ENCODE data around the gene TECTA. TPM values are rescaled to one million over a fixed set of nuclear protein-coding genes. Genes with fewer than 3 reads are reported as not detected.

Gene TECTA, protein sequence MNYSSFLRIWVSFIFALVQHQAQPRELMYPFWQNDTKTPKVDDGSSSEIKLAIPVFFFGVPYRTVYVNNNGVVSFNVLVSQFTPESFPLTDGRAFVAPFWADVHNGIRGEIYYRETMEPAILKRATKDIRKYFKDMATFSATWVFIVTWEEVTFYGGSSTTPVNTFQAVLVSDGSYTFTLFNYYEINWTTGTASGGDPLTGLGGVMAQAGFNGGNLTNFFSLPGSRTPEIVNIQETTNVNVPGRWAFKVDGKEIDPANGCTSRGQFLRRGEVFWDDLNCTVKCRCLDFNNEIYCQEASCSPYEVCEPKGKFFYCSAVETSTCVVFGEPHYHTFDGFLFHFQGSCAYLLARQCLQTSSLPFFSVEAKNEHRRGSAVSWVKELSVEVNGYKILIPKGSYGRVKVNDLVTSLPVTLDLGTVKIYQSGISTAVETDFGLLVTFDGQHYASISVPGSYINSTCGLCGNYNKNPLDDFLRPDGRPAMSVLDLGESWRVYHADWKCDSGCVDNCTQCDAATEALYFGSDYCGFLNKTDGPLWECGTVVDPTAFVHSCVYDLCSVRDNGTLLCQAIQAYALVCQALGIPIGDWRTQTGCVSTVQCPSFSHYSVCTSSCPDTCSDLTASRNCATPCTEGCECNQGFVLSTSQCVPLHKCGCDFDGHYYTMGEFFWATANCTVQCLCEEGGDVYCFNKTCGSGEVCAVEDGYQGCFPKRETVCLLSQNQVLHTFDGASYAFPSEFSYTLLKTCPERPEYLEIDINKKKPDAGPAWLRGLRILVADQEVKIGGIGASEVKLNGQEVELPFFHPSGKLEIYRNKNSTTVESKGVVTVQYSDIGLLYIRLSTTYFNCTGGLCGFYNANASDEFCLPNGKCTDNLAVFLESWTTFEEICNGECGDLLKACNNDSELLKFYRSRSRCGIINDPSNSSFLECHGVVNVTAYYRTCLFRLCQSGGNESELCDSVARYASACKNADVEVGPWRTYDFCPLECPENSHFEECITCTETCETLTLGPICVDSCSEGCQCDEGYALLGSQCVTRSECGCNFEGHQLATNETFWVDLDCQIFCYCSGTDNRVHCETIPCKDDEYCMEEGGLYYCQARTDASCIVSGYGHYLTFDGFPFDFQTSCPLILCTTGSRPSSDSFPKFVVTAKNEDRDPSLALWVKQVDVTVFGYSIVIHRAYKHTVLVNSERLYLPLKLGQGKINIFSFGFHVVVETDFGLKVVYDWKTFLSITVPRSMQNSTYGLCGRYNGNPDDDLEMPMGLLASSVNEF (N-terminal part only)
- 0.37 and 0.41 TPM in 2 replicates for total RNA-seq (2022)
- percentile 23 among the genes with signal in this experiment for Bru-seq, nascent RNA
- percentile 21 among the genes with signal in this experiment for BruChase-seq, experiment 1, labeled RNA remaining after a 2-hour chase
- BruChase-seq, experiment 2, labeled RNA remaining after a 6-hour chase: percentile 24 among the genes with signal in this experiment
- long read RNA-seq: 0 reads

DNA sequence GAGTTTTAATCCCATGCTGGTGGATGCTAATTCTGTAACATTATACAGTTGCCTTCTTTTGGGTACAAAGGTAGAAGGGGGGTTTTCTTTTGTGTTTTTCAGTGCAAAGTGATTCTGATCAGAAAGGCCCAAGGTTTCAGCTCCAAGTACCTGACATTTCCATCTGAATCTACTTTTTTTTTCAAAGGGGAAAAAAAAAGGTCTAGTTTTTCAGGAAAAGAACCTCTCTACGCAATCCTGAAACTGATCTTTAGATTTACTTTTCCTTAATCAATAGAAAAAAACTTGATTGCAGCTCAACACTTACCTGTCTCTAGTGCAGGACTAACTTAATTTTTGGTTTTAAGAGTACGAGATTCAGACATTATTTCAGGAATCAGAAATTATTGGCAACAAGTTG lies at the start of gene TECTA:
TSS of gene TECTA (plus strand) at position 301 of the 400 bp plus-strand sequence. CDS start 1,423 bp downstream, outside the sequence.
- CTCF ChIA-PET: no interaction called here
- POLR2A ChIA-PET: no interaction called here
- DNase-seq: no peak
- Mint-ChIP-seq H3K27ac (ENCODE audit: unreplicated experiment) (no peak within 1 kb of the TSS), H3K4me3 (ENCODE audit: unreplicated experiment) (no peak within 1 kb of the TSS), H3K4me1 (ENCODE audit: low read depth, unreplicated experiment) (peaks cover 8% of the 10 kb centered on the region), H3K27me3 (ENCODE audit: insufficient read depth, unreplicated experiment) (peaks cover 3% of the 10 kb centered on the region), H3K36me3 (ENCODE audit: insufficient read depth, unreplicated experiment) (no peaks in the 10 kb centered on the region), H3K9me3 (ENCODE audit: unreplicated experiment) (no peaks in the 10 kb centered on the region)
- TF ChIP-seq, protein P1, sequence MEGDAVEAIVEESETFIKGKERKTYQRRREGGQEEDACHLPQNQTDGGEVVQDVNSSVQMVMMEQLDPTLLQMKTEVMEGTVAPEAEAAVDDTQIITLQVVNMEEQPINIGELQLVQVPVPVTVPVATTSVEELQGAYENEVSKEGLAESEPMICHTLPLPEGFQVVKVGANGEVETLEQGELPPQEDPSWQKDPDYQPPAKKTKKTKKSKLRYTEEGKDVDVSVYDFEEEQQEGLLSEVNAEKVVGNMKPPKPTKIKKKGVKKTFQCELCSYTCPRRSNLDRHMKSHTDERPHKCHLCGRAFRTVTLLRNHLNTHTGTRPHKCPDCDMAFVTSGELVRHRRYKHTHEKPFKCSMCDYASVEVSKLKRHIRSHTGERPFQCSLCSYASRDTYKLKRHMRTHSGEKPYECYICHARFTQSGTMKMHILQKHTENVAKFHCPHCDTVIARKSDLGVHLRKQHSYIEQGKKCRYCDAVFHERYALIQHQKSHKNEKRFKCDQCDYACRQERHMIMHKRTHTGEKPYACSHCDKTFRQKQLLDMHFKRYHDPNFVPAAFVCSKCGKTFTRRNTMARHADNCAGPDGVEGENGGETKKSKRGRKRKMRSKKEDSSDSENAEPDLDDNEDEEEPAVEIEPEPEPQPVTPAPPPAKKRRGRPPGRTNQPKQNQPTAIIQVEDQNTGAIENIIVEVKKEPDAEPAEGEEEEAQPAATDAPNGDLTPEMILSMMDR (IDR thresholded peaks at IDR 0.05; ENCODE audit: insufficient read depth in 1 of 2, low read depth in 1 of 2, low read length in 1 of 2, severe bottlenecking in 1 of 2, unreplicated experiment in 1 of 2): no peak
- no peaks in the 10 kb centered on the region for H3K27me3 ChIP-seq (replicated peaks; ENCODE audit: control insufficient read depth, insufficient read depth, low read length)
- H3K36me3 ChIP-seq (ENCODE audit: control insufficient read depth, insufficient read depth, low read length): no peaks in the 10 kb centered on the region
- no TSS peak for BruUV-seq (replicated peaks)
- H3K4me3 ChIP-seq (ENCODE audit: low read depth, low read length): no peak within 1 kb of the TSS
- no peaks in the 10 kb centered on the region for H3K4me1 ChIP-seq
- intact Hi-C loops (cut with micrococcal nuclease; ENCODE audit: unreplicated experiment): no loop called here
- H3K9me3 ChIP-seq: no peaks in the 10 kb centered on the region

DNA sequence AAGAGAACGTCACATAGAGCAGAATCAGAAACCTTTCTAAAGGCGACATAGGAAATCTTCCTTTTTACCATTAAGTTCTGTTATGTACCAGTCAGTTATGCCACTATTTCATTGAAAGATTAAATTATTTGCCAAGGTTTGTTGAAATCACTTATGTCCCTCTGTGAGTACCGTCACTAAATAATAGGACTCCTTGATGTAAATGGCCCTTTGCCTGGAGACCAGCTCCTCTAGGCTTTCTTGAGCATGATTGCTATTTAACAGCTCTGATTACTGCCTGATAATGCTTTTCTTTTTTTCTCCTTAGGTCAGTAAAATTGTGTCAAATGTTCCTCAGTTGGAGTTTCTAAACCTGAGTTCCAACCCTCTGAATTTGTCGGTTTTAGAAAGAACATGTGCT lies 47.8 kb upstream of the TECTA start:
- Histone ChIP-seq H3K9me3 (no peaks in the 10 kb centered on the region), H3K4me1 (peaks cover 14% of the 10 kb centered on the region), H3K36me3 (ENCODE audit: control insufficient read depth, insufficient read depth, low read length) (no peaks in the 10 kb centered on the region), H3K27me3 (replicated peaks; ENCODE audit: control insufficient read depth, insufficient read depth, low read length) (no peaks in the 10 kb centered on the region), H3K4me3 (ENCODE audit: low read depth, low read length) (no peak overlapping the region)
- BruUV-seq (replicated peaks): no TSS peak
- Mint-ChIP-seq H3K27ac (ENCODE audit: unreplicated experiment) (no peak overlapping the region), H3K9me3 (ENCODE audit: unreplicated experiment) (no peaks in the 10 kb centered on the region), H3K4me1 (ENCODE audit: low read depth, unreplicated experiment) (peaks cover 8% of the 10 kb centered on the region), H3K36me3 (ENCODE audit: insufficient read depth, unreplicated experiment) (peaks cover 1% of the 10 kb centered on the region), H3K27me3 (ENCODE audit: insufficient read depth, unreplicated experiment) (no peaks in the 10 kb centered on the region), H3K4me3 (ENCODE audit: unreplicated experiment) (no peak overlapping the region)
- POLR2A ChIA-PET: no interaction called here
- CTCF ChIA-PET: no interaction called here
- DNase-seq: no peak
- intact Hi-C loops (cut with micrococcal nuclease; ENCODE audit: unreplicated experiment): no loop called here
- TF ChIP-seq, protein P1 (IDR thresholded peaks at IDR 0.05; ENCODE audit: insufficient read depth in 1 of 2, low read depth in 1 of 2, low read length in 1 of 2, severe bottlenecking in 1 of 2, unreplicated experiment in 1 of 2): no peak

Data from Caco-2 (cell line).